Psoas muscle (tissue), 8 donors: ENCODE data around the gene MAML2. TPM values are rescaled to one million over a fixed set of nuclear protein-coding genes. Genes with fewer than 3 reads are reported as not detected.

Source experiments
- ATAC-seq, 4 donors: fragments of 200-7000 bp; cut with Tn5 transposase; one replicate each; pipeline ENCODE4 v1.9.1; 2020; ENCODE audit warnings: moderate library complexity in 3 of 4, mild to moderate bottlenecking in 2 of 4
- DNase-seq, 2 donors: peaks; one replicate each; pipeline ENCODE4 v3.0.0-alpha.2; 2020
- H3K27ac ChIP-seq: fragments of 200-600 bp; one replicate; pipeline ENCODE4 v1.8.0; 2022
- H3K27me3 ChIP-seq, 3 donors: fragments of 200-600 bp in 1 of 3; one replicate each; pipeline versions ENCODE4 v1.6.1 to v1.8.0; 2013 to 2022; ENCODE audit warnings: low read length in 2 of 3, mild to moderate bottlenecking in 2 of 3, moderate library complexity in 1 of 3; ENCODE audit not compliant: insufficient read depth in 3 of 3
- H3K36me3 ChIP-seq, 2 donors: fragments of 200-600 bp in 1 of 2; one replicate each; pipeline versions ENCODE4 v1.6.1 to v1.8.0; 2013 to 2022; ENCODE audit warnings: low read depth in 1 of 2, mild to moderate bottlenecking in 1 of 2, moderate library complexity in 1 of 2; ENCODE audit not compliant: insufficient read depth in 1 of 2
- H3K4me1 ChIP-seq: fragments of 200-600 bp; one replicate; pipeline ENCODE4 v1.8.0; 2022
- H3K4me3 ChIP-seq: fragments of 200-600 bp; one replicate; pipeline ENCODE4 v1.8.0; 2022; ENCODE audit warnings: mild to moderate bottlenecking
- H3K9me3 ChIP-seq: fragments of 200-600 bp; one replicate; pipeline ENCODE4 v1.8.0; 2022
- CTCF ChIP-seq: fragments of 200-600 bp; IDR thresholded peaks from one replicate; pipeline ENCODE4 v1.8.0; 2022; ENCODE audit warnings: antibody characterized with exemption
- WGBS, 3 donors: extraction: QIAGEN DNeasy Blood & Tissue Kit; methylation state at CpG; one replicate each; pipeline versions ENCODE4 v1.1.6 to v1.1.7; 2013; 5-methylcytosine and 5-hydroxymethylcytosine counted together
- intact Hi-C, 2 donors: fragments of 100-400 bp; cut with DNase I; formaldehyde crosslinking; loops; one replicate each; pipeline versions ENCODE4 v1.11.0 to v1.14.2; 2022
- polyA plus RNA-seq, 3 donors: library from polyadenylated mRNA; stranded (reverse); fragments of 200-250 nt; gene quantifications; one replicate each; pipeline ENCODE4 v1.2.3, GENCODE V29; 2013
- total RNA-seq, 4 donors: library from RNA; stranded (reverse); fragmentation: NEBNext Ultra II Directional in 2 of 4; extraction: Animal tissue kit (Norgen Biotek cat#: 25700) in 2 of 4; gene quantifications; one replicate each; pipeline versions ENCODE4 v1.2.1 to v1.2.4, GENCODE V29; 2021 to 2023
- donor health status: healthy with polysubstance abuse.
- donor health status: DM: no; HTN: no; CAD: no; lungs with moderate emphysema.
- donor health status: Bipolar disorder and iron deficiency.
- donor health status: healthy.
- donor health status: DM: yes; HTN: yes; CAD: no.
- donor health status: DM: no; HTN: no; CAD: no.
- donor health status: DM: no; HTN: no; CAD: no.
- donor health status: DM: yes; HTN: yes; CAD: no.

The MAML2 gene
- total and polyA plus RNA-seq, 7 donors, result 0.39 to 3.7 (median 1.5) TPM

- no peaks in the 10 kb centered on the region for H3K36me3 ChIP-seq
- H3K27me3 ChIP-seq, result no peaks in the 10 kb centered on the region
- H3K4me1 ChIP-seq, result no peaks in the 10 kb centered on the region
- H3K4me3 ChIP-seq, result no peak overlapping the region
- TF ChIP-seq CTCF, result no peak
- ATAC-seq, result no peak
- no peaks in the 10 kb centered on the region for H3K9me3 ChIP-seq
- 23 to 34% (median 23%) methylated on average over 1 of the region's 1 CpG for WGBS, 3 donors
- no peak for DNase-seq
- H3K27ac ChIP-seq, result no peak overlapping the region
- intact Hi-C loops, result no loop called here
Measured at GRCh38 chr11:96267001-96267495, 75.9 kb downstream of the MAML2 start.

DNA sequence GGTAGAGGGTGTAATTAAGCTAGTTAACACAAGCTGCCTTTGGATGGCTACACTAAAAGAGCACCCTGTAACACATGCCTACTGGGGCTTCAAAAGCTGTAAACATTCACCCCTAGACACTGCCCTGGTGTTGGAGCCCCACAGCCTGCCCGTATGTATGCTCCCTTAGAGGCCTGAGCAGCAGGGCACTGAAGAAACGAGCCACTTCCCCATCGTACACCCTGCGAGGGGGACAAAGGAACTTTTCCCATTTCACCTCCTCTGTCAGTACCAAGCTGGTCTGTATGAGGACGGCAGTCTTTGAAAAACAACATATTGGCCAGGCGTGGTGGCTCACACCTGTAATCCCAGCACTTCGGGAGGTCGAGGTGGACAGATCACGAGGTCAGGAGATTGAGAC is 77.0 kb downstream of the MAML2 start:
- Histone ChIP-seq H3K27me3 (no peaks in the 10 kb centered on the region), H3K27ac (no peak overlapping the region), H3K4me1 (no peaks in the 10 kb centered on the region), H3K9me3 (no peaks in the 10 kb centered on the region), H3K4me3 (no peak overlapping the region), H3K36me3 (no peaks in the 10 kb centered on the region)
- no peak for TF ChIP-seq CTCF
- intact Hi-C loops, result no loop called here
- ATAC-seq, result no peak
- whole genome bisulfite sequencing, 3 donors, result 91 to 95% (median 94%) methylated on average over 9 of the region's 9 CpGs
- no peak for DNase-seq

DNA sequence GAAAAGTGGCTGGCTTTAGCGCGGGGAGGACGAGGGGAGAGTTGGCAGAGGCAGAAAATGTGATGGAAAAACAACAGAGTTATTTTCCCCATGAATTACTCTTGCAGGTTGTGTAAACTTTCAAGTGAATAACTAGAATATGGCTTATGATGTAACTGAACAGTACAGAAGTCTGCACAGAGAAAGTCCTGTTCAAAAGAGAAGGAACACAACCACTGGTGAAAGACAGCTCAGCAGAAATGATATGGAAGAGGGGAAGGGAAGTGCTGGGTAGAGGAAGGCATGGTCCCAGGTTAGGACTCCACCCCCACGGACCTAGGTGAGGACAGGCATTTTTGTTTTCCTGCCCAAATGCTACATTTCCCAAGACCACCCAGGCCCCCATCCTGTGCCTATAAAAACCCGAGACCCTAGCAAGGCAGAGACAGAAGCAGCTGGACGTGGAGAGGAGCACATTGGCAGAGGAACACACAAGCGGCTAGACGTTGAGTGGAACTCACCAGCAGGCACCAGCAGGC is 77.7 kb downstream of the MAML2 start:
- DNase-seq (no peak), ATAC-seq (no peak)
- H3K9me3 ChIP-seq, result no peaks in the 10 kb centered on the region
- no peak overlapping the region for H3K27ac ChIP-seq
- WGBS, 3 donors, result 81 to 83% (median 82%) methylated on average over 8 of the region's 8 CpGs
- no peak overlapping the region for H3K4me3 ChIP-seq
- TF ChIP-seq CTCF, result no peak
- H3K4me1 ChIP-seq, result no peaks in the 10 kb centered on the region
- no peaks in the 10 kb centered on the region for H3K36me3 ChIP-seq
- intact Hi-C loops, result no loop called here
- no peaks in the 10 kb centered on the region for H3K27me3 ChIP-seq

DNA sequence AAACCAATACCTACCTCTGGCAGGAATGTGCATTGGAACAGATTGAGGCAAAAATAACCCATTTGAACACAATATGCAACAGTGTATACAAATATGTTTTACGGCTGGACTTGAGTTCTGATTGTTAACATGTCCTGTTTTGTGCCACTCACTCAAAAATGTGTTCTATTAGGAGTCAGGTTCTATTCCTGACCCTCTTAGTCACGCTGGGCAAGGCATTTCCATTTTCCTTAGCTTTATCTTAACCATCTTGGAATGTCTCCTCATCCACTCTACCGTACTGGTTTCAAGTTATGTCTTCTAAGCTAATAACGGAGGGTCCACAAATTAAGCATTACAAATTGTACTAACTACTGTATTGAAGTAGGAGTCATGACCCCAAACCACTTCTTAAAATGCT is 78.6 kb downstream of the MAML2 start:
- Histone ChIP-seq H3K4me3 (no peak overlapping the region), H3K36me3 (no peaks in the 10 kb centered on the region), H3K9me3 (no peaks in the 10 kb centered on the region), H3K27me3 (no peaks in the 10 kb centered on the region), H3K27ac (no peak overlapping the region), H3K4me1 (peaks cover 2% of the 10 kb centered on the region)
- 69 to 75% (median 72%) methylated on average over 4 of the region's 4 CpGs for WGBS, 3 donors
- intact Hi-C loops, result no loop called here
- TF ChIP-seq CTCF, result no peak
- DNase-seq (no peak), ATAC-seq (no peak)

DNA sequence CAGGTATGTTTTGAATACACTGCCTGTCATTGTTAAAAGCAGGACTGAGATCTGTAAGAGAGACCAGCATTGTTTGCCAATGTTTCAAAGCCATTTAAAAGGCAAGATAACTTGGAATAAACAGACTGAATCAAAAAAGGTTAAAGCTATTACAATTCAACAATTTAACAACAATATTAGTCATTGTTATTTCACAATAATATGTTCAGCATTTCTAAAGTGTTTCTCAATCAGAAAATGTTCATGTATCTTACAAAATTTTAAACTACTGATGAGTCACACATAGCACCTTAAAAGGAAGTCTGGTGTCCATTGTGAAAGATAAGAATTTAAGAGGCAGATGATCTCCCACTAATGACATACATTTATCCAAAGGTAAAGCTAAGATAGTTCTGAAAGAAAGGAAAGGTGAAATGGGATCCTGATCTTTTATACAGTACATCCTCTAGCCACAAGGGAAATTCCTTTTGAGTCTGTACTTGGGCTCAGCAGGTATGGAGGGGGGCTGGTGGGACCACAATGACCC is 79.7 kb downstream of the MAML2 start:
- Histone ChIP-seq H3K4me1 (peaks cover 8% of the 10 kb centered on the region), H3K27me3 (no peaks in the 10 kb centered on the region), H3K27ac (no peak overlapping the region), H3K4me3 (no peak overlapping the region), H3K9me3 (no peaks in the 10 kb centered on the region), H3K36me3 (no peaks in the 10 kb centered on the region)
- intact Hi-C loops, result no loop called here
- ATAC-seq, result peak in 1 of 4 donors; percentile 65
- DNase-seq, result no peak
- TF ChIP-seq CTCF, result no peak
